HG02981 (cell line): ENCODE results near the gene GNAZ.

ENCODE experiments used
- ATAC-seq: cut with Tn5 transposase; IDR thresholded peaks from one replicate; pipeline ENCODE4 v1.9.1; 2021; ENCODE audit warnings: mild to moderate bottlenecking, moderate library complexity; ENCODE audit not compliant: unreplicated experiment

GNAZ gene

DNA sequence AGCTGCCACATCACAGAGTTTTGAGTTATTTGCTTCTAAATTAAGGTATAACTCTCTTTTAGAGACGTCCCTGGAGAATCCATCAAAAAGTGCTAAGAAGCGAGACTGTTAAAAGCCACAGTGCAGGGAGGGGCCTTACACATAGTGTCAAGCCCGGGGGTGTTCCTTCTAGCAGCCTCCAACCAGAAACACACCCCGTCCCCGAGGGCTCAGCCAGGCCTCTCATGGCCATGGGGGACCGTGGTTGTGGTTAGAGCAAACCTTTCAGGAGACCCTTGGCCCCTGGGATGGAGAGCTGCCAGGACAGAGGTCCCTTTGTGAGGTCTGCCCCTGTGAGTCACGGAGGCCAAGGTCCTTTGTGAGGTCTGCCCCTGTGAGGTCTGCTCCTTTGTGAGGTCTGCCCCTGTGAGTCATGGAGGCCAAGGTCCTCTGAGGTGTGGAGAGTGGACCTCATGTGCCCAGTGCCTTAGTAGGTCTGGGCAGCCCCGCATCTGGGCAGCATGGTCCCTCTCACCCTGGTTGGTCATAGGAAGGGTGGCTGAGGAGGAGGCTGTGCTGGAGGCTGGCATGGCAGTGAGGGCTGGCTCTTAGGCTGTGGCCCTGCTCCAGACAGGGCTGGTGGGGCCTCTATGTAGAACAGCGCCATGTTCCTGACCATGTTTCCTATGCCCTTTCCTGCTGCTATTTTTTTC lies 5.4 kb downstream of the GNAZ start:
- ATAC-seq: no peak

DNA sequence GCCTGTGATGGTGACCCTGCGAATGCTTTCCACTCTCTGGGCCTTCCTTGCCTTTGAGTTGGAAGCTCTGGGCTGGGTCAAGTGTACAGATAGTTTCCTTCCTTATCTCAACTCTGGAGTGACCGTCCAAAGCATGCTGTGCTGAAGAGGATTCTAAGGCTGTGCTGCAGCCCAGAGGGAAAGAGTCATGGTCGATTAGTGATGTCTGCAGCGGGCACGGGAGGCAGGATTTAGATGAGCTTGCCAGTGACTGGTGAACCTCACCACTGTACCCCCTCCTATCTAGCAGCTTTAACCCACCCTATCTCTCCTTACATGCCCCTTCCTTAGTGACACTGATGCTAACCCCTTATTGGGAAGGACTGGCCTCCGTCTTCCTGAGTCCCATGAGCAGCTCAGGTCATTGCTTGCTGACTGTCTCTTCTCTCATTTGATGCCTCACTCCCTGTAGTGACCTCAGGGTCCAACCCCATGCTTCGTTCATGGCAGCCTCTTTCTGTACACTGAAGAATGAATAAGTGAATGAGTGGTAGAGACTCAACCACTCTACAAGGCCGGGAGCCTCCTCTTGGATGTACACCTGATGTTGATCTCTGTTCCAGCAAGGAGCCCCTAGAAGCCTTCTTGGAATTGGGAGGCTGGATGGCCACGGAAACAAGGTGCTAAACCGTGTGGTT lies 6.7 kb downstream of the GNAZ start:
- ATAC-seq: no peak

DNA sequence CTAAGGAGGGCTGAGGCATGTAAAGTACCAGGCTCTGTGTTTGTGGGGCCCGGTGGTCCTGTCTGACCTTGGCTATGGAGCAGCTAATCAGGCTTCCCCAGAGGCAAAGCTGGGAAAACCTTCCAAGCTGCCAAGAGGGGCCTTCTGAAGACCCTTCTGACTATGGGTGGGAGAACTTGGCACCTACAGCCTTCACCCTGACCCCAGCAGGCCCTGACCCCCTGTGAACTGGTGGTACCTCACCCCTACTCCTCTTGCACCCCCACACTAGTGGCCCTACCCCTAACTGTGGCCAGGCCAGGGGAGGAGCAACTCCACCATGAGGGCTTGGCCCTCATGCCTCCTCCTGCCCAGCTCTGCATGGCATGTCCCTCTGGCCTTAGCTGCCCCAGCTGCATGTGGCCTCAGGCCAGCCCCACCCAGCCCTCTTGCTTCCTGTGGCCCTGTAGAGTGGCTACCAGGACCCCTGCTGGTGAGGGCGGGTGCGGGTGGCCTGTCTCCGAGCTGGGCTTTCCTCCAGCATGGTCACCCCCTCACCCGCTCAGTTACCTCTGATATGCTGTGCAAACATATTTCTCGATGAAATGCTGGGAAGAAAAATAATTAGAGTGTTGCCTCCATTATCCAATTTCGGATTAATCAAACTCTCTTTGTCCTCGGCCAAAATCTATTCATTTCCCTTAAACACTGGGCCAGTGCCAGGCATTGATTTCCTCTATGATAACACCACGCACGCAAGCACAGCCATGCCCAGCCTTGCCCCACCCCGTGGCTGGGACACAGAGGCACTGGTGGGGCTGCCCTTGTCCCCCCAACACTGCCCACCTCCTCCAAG lies 7.5 kb downstream of the GNAZ start:
- no peak for ATAC-seq

DNA sequence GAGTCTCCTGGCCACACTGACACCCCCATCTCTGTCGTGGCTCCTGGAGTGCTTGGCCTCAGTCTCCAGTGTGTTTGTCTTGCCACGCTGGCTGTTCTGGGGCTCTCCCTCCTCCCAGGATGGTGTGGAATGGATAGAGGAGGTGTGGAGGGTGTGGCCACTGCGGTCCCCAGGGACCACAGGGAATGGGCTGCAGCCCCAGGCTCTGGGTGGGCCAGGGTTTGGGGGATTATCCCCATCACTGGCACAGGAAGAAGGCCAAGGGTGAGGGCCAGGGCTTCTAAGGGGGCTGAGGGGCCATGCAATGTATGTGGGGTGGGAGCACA lies 8.1 kb downstream of the GNAZ start:
- ATAC-seq: no peak

DNA sequence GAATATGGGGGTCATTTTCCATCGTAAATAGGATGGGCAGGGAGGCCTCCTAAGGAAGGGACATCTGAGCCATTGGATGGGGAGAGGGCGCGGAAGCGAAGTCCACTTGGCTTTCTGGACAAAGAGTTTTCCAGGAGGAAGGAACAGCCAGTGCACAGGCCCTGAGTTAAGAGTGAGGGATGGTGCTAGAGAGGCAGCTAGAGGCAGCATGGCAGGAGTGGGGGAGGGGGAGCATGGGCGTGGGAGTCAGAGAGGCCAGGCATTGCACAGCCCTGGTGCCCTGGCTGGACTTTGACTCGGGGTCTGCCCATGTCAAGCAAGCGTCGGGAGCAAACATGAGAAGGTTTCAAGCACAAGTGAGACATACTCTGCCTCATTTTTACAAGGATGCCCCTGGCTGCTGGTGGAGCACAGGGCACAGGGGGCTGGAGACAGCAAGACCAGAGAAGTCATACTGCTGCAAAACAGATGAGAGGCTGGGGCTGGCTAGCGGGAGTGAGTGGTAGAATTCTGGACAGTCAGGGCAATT lies 9.0 kb downstream of the GNAZ start:
- no peak for ATAC-seq

DNA sequence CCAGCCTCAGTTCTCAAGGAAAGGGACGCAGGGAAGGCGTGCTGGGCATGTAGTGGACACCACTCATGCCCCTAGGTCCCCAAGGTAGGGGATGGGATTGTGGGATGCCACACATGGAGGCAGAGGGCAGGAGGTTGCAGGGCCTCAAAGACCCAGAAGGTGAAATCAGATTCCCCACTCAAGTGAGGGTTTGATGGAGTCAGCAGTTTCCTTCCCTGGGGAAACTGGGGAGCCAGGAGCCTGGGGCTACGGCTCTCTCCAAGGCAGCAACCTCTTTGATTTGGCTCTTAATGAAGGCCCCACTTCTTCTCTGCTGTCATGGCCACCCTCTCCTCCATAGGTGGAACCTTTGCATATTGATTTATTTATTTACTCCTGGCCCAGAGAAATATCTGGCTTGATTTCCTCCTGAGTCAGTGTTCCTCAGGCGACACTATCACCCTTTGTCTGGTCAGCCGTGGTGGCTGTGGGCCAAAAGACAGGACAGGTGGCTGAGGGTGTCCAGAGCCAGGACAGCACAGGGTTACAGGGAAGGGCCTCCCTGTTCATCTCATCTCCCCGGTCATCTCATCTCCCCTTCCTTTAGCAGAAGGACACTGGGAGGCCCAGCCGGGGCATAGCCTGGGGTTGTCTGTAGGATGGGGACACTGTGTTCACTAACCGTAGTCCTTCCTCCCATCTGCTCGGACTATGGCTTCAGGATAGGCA lies 9.6 kb downstream of the GNAZ start:
- ATAC-seq: no peak

DNA sequence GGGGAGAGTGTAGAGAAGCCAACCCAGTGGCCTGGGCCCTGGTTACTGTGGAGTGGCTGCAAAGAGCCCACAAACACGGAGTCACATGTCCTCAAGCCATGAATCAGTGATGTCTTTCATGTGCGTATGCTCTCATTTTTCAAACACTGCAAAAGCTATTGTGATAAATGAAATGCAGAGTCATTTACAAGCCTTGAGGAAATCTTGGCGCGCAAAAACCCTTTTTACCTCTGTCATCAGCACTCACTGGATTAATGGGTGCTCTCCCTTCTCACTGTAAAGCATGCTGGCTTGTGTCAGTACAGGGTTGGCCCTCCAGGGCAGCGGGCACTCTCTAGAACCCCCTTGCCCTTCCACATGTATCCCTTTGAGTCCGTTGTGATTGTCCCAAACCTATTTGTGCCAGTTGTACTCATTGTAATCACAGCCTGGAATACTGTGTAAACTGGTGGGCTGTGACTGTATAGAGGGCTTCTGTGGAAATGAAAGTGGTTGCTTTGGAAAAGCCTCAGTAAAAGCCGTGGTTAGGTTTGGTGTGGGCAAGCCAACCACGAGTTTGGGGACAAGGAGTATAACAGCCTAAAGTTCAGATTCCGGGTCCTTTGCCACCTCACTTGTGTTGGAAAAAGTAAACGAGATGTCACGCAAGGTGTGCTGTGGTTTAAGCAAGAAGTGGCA lies 10.4 kb downstream of the GNAZ start:
- ATAC-seq: no peak

DNA sequence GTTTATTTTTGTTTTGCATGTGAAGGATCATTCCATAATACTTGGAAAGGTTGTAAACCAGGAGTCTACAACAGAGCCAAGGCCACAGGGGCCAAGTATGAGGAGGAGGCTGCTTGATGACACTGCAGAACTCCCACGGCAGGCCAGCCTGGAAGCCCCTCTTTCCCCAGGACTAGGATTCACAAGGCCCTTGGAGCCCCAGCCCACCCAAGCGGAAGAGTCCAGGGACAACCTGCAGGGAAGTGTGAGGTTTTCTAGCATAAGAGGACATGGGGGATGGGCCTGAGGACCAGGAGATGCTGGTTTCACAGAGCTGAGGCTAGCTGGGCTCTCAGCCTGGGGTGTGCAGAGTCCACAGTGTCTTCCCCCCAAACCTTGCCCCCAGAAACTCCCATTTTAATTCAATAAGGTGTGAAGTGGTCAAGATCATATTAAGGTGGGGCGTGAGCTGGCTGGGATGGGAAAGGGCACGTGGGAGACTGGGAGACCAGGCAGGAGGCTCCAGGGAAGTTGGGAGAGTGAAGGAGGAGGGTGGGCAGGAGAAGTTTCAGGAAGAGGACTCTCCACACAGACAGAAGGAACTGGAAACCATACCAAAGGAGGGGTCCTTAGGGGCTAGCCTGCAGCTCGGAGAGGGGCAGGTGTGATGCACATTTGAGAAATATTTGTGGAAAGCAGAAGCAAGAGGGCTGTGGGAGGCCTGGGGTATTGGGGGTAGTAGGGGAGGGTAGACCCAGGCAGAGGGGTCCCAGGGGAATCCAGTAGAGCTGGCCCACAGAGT lies 12.4 kb downstream of the GNAZ start:
- ATAC-seq: no peak

DNA sequence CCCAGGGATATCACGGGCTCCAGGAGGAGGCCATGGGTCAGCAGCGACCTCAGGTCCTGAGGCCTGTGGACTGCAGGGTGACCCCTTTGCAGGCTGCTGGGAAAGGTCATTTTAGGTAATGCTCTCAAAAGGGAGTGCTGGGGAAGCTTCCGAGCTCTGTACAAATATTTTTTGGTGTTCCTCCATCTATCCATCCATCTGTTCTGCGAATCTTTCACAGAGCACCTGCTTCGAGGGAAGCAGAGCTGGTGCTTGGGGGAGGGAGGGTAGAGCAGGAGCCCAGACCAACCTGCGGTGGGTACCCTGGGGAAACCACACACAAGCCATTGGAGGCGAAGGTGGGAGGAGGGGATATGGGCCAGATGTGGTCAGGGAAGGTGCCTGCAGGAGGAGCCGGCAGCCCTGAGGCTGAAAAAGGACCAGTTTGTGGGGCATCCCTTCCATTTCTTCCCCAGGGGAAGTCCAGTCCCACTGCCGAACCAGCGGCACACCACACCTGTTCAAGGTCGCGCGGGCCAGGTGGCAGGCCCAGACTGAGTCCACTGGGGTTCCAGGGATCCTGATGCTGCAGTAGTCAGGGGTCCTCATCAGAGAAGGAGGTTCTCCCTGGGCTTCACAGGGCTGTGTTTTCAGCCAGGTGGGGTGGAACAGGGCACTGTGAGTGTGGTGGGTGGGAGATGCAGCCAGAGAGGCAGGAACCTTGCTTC lies 13.1 kb downstream of the GNAZ start:
- no peak for ATAC-seq

DNA sequence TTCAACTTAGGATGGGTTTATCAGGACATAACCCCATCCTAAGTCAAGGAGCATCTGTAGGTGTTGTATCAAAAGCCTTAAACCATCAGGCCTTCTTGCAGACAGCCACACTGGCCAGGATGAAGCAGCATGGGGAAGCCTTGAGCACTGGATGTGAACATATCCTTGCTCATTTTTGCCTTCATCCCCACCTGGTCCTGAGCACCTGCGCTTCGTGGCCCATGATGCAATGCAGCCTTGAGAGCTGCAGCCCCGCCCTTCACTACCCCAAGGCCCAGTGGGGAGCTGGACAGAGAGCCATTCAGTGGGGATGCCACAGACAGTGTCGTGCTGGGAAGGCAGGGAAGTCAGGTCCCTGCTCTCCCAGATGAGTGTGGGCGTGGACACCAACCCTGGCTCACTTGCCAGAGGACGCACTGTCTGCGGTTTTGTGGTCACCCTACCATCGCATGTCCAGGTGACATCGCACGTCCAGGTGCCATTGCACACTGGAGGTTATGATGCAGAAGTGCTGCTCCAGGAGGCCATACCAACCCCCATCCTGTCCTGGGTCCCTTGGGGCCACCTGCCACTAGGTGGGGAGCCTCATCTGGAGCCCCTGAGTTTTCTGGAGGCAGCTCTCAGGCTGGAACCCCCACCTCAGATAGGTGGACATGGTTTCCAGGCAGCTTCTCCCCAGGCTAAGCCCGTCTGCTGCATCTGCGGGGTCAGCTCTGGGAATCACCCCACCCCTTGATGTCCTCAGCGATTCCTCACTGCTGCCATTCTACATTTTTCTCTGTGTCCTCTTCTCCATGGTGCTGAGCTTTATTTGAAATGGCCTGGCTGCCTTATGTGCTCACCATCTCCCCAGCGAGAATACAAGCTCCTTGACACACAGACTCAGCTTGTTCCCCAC lies 14.4 kb downstream of the GNAZ start:
- ATAC-seq: no peak

DNA sequence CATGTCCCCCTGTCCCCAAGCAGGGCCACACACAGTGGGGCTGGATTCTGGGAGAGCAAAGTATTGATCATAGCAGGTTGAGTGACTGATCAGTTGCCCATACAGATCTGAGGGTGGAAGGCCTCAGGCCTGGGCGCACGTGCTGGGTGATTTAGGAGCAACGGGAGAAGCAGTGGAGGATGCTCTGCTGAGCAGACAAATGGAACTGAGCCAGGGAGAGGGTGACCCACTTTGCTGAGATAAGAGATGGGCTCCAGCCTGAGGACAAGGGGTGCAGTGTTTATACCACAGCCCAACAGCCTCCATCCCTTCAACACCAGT lies 15.0 kb downstream of the GNAZ start:
- ATAC-seq: no peak

DNA sequence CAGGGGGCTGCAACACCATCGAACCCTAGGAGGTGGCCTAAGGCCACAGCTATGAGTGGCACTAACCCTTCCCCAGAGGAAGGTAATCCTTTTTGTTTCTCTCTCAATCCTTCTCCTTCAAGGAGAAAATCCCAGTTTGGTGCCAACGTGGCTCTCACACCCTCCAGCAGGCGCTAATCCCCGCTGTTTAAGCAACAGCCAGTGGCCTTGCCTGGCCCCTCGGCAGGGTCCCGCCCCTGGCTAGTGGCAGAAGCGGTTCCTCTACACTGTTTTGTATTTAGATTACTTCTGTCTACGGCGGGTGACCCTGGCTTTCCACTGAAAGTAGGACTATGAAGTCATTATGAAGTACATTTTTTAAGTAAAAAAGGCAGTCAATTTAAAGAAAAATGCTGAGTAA lies 15.5 kb downstream of the GNAZ start:
- ATAC-seq: no peak

DNA sequence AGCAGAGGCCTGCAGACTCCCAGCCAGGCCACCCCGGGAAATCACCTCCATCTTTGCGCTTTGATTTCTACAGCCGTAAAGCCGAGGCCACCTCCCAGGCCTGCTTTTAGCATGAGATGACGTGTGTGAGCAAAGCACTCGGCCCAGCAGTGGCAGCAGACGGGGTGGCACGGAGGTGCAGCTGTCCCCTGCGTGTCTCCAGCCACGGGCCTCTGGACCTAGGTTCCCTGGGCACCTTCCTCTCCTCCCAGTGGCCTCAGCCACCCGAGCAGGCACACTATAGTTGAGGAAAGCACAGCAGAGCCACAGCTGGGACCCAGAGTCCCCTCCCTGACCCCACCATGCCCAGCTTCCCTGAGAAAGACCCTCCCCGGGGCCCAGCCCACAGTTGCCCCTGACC lies 15.9 kb downstream of the GNAZ start:
- ATAC-seq: no peak

DNA sequence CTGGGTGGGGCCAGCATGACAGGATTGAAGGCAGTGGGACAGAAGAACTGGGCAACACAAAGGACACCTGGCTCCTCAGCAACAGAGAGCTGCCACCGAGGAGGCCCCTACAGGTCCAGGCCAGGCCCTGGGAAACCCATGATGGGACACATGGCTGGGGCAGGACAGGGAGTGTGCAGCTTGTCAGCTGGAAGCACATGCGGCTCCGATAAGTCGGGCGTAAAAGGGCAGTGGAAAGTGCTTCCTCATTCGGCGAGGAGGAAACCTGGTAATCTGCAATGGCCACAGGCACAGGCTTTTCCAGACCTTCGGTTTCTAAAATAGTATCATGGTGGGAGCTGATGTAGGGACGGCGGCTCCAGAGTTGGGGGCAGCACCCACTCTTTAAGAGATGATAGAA lies 16.5 kb downstream of the GNAZ start:
- ATAC-seq: no peak

DNA sequence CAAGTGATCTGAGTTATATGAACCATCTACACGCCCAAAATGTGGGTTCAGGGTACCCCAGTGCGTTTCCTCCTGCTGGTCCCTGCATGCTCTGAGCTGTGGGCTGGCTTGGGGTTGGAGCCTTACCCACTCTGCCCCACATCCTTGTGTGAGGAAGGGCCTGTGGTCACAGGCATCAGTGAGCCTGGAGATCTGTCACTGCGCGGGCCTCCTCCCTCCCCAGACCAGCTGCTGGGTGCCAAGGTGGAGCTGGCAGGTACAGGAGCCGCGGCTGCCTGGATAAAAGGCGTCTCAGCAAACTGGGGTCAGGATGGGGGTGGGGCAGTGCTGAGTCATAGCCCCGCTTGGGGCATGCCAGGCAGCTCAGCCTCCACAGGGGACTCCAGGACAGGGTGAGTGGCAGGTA lies 17.9 kb downstream of the GNAZ start:
- no peak for ATAC-seq

DNA sequence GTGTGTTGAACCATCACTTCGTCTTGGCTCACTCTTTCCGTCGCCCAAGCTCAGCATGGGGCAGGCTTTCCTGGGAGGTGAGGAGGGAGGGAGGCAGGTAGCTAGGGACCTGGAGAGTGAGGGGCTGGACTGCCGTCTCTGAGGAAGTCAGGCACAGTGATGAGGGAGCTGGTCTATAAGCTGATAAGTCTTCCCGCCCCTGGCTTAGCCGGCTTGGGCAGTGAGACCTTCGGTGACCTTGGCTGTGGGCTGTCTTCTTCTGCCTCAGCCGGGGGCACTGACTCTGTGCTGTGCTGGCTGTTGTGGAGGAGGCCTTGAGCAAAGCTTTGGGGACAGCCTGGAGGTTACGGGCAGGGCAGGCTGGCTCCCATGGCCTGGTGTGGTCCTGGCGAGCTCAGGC lies 18.7 kb downstream of the GNAZ start:
- ATAC-seq: no peak

DNA sequence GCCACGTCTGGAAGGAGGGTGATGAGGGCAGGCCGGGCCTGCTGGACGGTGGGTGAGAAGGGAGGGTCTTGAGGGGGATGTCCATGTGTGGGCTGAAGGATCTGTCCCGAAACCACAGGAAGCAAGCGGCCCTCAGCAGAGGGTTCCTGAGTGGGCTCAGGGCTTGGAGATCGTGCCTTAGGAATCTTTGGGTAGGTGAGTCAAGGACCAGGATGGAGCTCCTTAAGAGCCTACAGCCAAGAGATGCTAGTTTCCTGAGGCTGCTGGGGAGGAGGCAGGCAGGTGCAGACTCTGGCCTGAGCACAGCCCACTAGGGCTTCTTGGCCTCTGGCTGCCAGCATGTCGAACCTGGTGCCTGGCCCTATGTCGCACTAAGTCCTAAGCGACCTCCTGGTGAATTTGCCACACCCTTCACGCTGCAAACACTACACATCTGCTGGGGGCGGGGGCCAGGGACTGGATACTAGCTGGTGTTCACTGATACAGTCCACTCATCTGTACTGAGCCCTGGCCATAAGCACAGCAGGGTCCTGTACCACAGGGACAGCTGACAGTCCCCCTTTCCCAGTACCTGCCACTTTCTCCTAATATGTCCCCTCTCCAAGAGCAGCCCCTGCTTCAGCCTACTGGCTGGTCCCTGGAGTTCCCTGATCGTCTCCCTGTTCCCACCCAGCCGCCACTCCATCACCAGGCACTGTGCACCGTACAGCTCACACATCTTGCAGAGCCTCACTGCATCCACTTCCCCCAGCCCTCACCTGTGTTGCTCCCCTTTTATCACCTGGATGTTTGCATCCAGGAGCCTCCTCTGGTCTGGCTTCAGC lies 19.5 kb downstream of the GNAZ start:
- no peak for ATAC-seq

DNA sequence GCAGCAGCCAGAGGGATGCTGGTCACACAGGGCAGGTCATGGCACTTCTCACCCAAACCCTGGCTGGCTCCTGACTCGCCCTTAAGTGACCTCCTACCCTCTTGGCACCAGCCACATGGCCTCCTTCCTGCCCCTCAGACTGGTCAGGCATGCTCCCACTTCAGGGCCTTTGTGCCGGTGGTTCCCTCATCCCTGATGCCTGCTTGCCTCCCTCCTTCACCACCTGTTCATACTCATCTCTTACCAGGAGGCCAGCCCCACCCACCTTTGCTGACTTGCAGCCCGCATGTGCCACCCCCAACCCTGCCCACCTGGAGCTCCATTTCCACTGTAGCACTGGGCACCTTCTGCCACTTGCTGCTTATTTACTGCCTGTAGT lies 20.1 kb downstream of the GNAZ start:
- no peak for ATAC-seq
